Lower leg skin (tissue), 3 donors: ENCODE results near the gene TAS1R1.

ENCODE experiments used
- CTCF ChIP-seq, 3 donors: fragments of 450-650 bp; IDR thresholded peaks; one replicate each; pipeline ENCODE4 v1.5.1; 2016; ENCODE audit warnings: antibody characterized with exemption in 3 of 3, mild to moderate bottlenecking in 3 of 3, moderate library complexity in 2 of 3
- POLR2A ChIP-seq, 2 donors: fragments of 450-650 bp; IDR thresholded peaks; one replicate each; pipeline ENCODE4 v1.6.1; 2016 to 2017; ENCODE audit warnings: antibody characterized with exemption in 2 of 2, mild to moderate bottlenecking in 1 of 2, moderate library complexity in 1 of 2

- no peak for TF ChIP-seq CTCF (IDR thresholded peaks at IDR 0.05)
- no peak for TF ChIP-seq POLR2A (IDR thresholded peaks at IDR 0.05)
Observed at GRCh38 chr1:6572653-6573383, 17.7 kb downstream of the TAS1R1 start.
